Neural cell (in vitro differentiated cells): ENCODE data around the gene SPATA33. TPM values are rescaled to one million over a fixed set of nuclear protein-coding genes. Genes with fewer than 3 reads are reported as not detected.
"Not testable (repeated sequence)": the region's sequence is repeated elsewhere in the genome, so short reads cannot be mapped to it uniquely, and the experiment has no call there.

Experiments
- H2AFZ ChIP-seq: fragments of 200-600, 300-800 bp; sonication (generic), shearing (Covaris generic); 2 replicates; pipeline ENCODE4 v1.6.0; 2014; ENCODE audit warnings: low read depth, mild to moderate bottlenecking, antibody characterized with exemption, low read length, moderate library complexity
- H3F3A ChIP-seq: fragments of 200-600 bp; shearing (Covaris generic); 2 replicates; pipeline ENCODE4 v1.6.1; 2016; ENCODE audit warnings: mild to moderate bottlenecking, moderate library complexity, mixed read lengths, antibody characterized with exemption, low read length; ENCODE audit not compliant: insufficient read depth, poor library complexity, severe bottlenecking
- H3K27ac ChIP-seq: fragments of 200-600, 300-800 bp; sonication (generic), shearing (Covaris generic); 2 replicates; pipeline ENCODE4 v1.5.1; 2014; ENCODE audit warnings: mild to moderate bottlenecking, low read length, moderate library complexity
- H3K27me3 ChIP-seq: fragments of 300-800, 200-600 bp; sonication (generic), shearing (Covaris generic); 2 replicates; pipeline ENCODE4 v1.6.0; 2014; ENCODE audit warnings: mild to moderate bottlenecking, low read depth, low read length, moderate library complexity; ENCODE audit not compliant: insufficient read depth
- H3K36me3 ChIP-seq: fragments of 300-800, 200-600 bp; sonication (generic), shearing (Covaris generic); 2 replicates; pipeline ENCODE4 v1.5.1; 2014; ENCODE audit warnings: mild to moderate bottlenecking, antibody characterized with exemption, low read length, moderate library complexity; ENCODE audit not compliant: insufficient read depth
- H3K4me2 ChIP-seq: fragments of 300-800, 200-600 bp; sonication (generic), shearing (Covaris generic); 2 replicates; pipeline ENCODE4 v1.6.0; 2014; ENCODE audit warnings: mild to moderate bottlenecking, low read length
- H3K4me3 ChIP-seq: fragments of 300-800, 200-600 bp; sonication (generic), shearing (Covaris generic); 2 replicates; pipeline ENCODE4 v1.5.1; 2014; ENCODE audit warnings: mild to moderate bottlenecking, low read length, moderate library complexity
- H3K79me2 ChIP-seq: fragments of 200-600 bp; shearing (Covaris generic); replicated peaks from 2 replicates; pipeline ENCODE4 v1.6.0; 2014; ENCODE audit warnings: mild to moderate bottlenecking, low read length, moderate library complexity; ENCODE audit not compliant: insufficient read depth
- H3K9ac ChIP-seq: fragments of 300-800, 200-600 bp; sonication (generic), shearing (Covaris generic); 2 replicates; pipeline ENCODE4 v1.6.1; 2016; ENCODE audit warnings: mild to moderate bottlenecking, low read length, mixed read lengths
- H3K9me2 ChIP-seq: fragments of 200-600 bp; shearing (Covaris generic); 2 replicates; pipeline ENCODE4 v1.6.1; 2016; ENCODE audit warnings: mild to moderate bottlenecking, low read length, mixed read lengths; ENCODE audit not compliant: insufficient read depth
- H3K9me3 ChIP-seq: fragments of 200-600, 300-800 bp; sonication (generic), shearing (Covaris generic); 2 replicates; pipeline ENCODE4 v1.6.1; 2016; ENCODE audit warnings: mild to moderate bottlenecking, mixed run types, low read length, moderate library complexity, mixed read lengths
- H4K20me1 ChIP-seq: fragments of 200-600 bp; shearing (Covaris generic); 2 replicates; pipeline ENCODE4 v1.6.1; 2016; ENCODE audit warnings: mild to moderate bottlenecking, mixed run types; ENCODE audit not compliant: insufficient read depth
- EP300 ChIP-seq: fragments of 450-650 bp; conservative IDR thresholded peaks from 2 replicates; pipeline ENCODE4 v1.6.1; 2014; ENCODE audit warnings: antibody characterized with exemption, mild to moderate bottlenecking, moderate library complexity; ENCODE audit not compliant: poor library complexity, severe bottlenecking
- EZH2 ChIP-seq: fragments of 200-600, 300-800 bp; shearing (Covaris generic), sonication (generic); IDR thresholded peaks from 2 replicates; pipeline ENCODE4 v1.6.1; 2014; ENCODE audit warnings: antibody characterized with exemption, low read length, borderline replicate concordance, mild to moderate bottlenecking; ENCODE audit not compliant: insufficient read depth, poor library complexity, severe bottlenecking
- MXI1 ChIP-seq: fragments of 450-650 bp; conservative IDR thresholded peaks from 2 replicates; pipeline ENCODE4 v1.6.1; 2014; ENCODE audit warnings: antibody characterized with exemption, mild to moderate bottlenecking; ENCODE audit not compliant: poor library complexity, severe bottlenecking
- RAD21 ChIP-seq: fragments of 450-650 bp; conservative IDR thresholded peaks from 2 replicates; pipeline ENCODE4 v1.6.1; 2014; ENCODE audit warnings: antibody characterized with exemption, mild to moderate bottlenecking, moderate library complexity
- SMC3 ChIP-seq: fragments of 450-650 bp; conservative IDR thresholded peaks from 2 replicates; pipeline ENCODE4 v1.6.1; 2014; ENCODE audit warnings: antibody characterized with exemption, mild to moderate bottlenecking, moderate library complexity; ENCODE audit not compliant: poor library complexity
- polyA plus RNA-seq: library from polyadenylated mRNA; depleted of rRNA; stranded (reverse); fragments of >200 nt; gene quantifications from 2 replicates; pipeline ENCODE4 v1.2.3, GENCODE V29; 2014
- TF ChIP-seq, protein P1 (sequence below): IDR thresholded peaks from 2 replicates; pipeline ENCODE4 v1.6.1; 2012; ENCODE audit warnings: borderline replicate concordance

The SPATA33 gene
- polyA plus RNA-seq, 1 donor from 2014 or later = 16.0 TPM

- Histone ChIP-seq H3K36me3 (no peaks in the 10 kb centered on the region), H3K9ac (no peak overlapping the region), H4K20me1 (no peaks in the 10 kb centered on the region), H3K4me3 (no peak overlapping the region), H3F3A (no peaks in the 10 kb centered on the region), H3K9me2 (no peaks in the 10 kb centered on the region), H2AFZ (no peak overlapping the region), H3K9me3 (no peaks in the 10 kb centered on the region), H3K4me2 (no peak overlapping the region), H3K27me3 (no peaks in the 10 kb centered on the region), H3K27ac (no peak overlapping the region), H3K79me2 (no peaks in the 10 kb centered on the region)
- TF ChIP-seq, protein P1, sequence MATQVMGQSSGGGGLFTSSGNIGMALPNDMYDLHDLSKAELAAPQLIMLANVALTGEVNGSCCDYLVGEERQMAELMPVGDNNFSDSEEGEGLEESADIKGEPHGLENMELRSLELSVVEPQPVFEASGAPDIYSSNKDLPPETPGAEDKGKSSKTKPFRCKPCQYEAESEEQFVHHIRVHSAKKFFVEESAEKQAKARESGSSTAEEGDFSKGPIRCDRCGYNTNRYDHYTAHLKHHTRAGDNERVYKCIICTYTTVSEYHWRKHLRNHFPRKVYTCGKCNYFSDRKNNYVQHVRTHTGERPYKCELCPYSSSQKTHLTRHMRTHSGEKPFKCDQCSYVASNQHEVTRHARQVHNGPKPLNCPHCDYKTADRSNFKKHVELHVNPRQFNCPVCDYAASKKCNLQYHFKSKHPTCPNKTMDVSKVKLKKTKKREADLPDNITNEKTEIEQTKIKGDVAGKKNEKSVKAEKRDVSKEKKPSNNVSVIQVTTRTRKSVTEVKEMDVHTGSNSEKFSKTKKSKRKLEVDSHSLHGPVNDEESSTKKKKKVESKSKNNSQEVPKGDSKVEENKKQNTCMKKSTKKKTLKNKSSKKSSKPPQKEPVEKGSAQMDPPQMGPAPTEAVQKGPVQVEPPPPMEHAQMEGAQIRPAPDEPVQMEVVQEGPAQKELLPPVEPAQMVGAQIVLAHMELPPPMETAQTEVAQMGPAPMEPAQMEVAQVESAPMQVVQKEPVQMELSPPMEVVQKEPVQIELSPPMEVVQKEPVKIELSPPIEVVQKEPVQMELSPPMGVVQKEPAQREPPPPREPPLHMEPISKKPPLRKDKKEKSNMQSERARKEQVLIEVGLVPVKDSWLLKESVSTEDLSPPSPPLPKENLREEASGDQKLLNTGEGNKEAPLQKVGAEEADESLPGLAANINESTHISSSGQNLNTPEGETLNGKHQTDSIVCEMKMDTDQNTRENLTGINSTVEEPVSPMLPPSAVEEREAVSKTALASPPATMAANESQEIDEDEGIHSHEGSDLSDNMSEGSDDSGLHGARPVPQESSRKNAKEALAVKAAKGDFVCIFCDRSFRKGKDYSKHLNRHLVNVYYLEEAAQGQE = no peak
- TF ChIP-seq RAD21 (no peak), EP300 (no peak), SMC3 (no peak), MXI1 (no peak), EZH2 (no peak)
Observed at GRCh38 chr16:89697616-89698331, 40.1 kb downstream of the SPATA33 start.

- not testable (repeated sequence) for H4K20me1 ChIP-seq, H3K4me3 ChIP-seq, H3K9me3 ChIP-seq, H3K4me2 ChIP-seq, H3K9ac ChIP-seq, H3K27me3 ChIP-seq, H2AFZ ChIP-seq, H3K79me2 ChIP-seq, H3K27ac ChIP-seq, H3K36me3 ChIP-seq, H3F3A ChIP-seq, H3K9me2 ChIP-seq
Observed at GRCh38 chr16:89698717-89699116, 41.1 kb downstream of the SPATA33 start.

DNA sequence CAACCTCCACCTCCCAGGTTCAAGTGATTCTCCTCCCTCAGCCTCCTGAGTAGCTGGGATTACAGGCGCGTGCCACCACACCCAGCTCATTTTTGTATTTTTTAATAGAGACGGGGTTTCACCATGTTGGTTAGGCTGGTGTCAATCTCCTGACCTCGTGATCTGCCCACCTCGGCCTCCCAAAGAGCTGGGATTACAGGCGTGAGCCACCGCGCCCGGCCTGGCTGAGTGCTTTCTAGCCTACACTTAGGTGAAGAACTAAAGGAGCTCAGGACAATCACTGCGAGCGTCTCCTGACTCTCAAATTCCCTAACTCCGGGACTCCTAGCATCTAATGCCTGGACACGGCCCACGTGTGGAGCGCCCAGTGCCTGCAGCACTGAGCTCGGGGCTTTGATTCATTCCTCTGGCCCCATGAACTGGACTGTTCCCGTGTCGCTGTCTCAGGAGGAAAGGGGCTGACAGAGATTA, 42.0 kb downstream of the SPATA33 start:
- H2AFZ ChIP-seq, H3K79me2 ChIP-seq, H3F3A ChIP-seq, H3K36me3 ChIP-seq, H4K20me1 ChIP-seq, H3K9me3 ChIP-seq, H3K27me3 ChIP-seq, H3K9me2 ChIP-seq: not testable (repeated sequence)
- H3K4me2 ChIP-seq = peak overlapping the region; percentile 57
- H3K27ac ChIP-seq = peak overlapping the region; percentile 88
- peak overlapping the region; percentile 96 for H3K4me3 ChIP-seq
- H3K9ac ChIP-seq = peak overlapping the region; percentile 91
